Astrocyte of the cerebellum (primary cell): ENCODE data around the gene DUSP9.

Experiments used
- DNase-seq: peaks from one replicate; pipeline ENCODE4 v3.0.0-alpha.2; 2011; ENCODE audit warnings: low read depth
- H3K4me3 ChIP-seq: 2 replicates; pipeline ENCODE4 v1.5.1; 2011; ENCODE audit warnings: mild to moderate bottlenecking, low read depth, low read length, moderate library complexity
- in situ Hi-C: cut with HindIII; loops from 2 replicates; pipeline ENCODE4 v1.10.0; 2017; ENCODE audit warnings: low sequenced_read_pairs
- TF ChIP-seq, protein P1 (sequence below): IDR thresholded peaks from 2 replicates; pipeline ENCODE4 v1.5.1; 2012; ENCODE audit warnings: low read length, low read depth, moderate library complexity, mild to moderate bottlenecking; ENCODE audit errors: missing control alignments

DUSP9 gene

DNA sequence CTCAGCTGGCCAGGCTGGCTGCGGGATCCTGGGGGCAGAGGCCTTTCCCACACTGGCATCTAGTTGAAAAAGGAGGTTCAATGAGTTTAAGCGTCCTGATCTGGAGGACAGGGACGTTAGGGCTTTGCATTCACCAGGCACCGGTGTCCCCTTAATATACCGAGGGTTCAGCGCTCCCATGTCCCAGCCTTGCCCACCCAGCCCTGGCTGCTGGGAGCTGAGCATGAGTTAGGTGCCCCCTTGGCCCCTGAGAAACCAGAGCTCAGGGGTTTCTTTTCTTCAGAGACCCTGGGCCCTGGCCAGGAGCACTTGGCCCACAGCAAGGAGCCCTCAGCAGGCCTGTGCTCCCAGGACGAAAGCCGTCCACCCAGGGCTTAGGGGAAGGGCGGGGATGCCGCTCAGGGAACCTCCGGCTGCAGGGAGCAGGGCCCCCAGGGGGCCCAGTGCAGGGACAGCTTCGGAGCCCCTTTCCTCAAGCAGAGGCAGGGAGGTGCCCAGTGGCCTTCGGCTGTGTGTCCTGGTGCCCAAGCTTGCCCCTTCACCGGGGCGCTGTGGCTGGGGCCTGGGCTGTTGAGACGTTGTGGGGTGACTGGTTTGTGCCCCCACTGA, 20.9 kb upstream of the DUSP9 start:
- in situ Hi-C loops: no loop called here
- H3K4me3 ChIP-seq: no peak overlapping the region
- DNase-seq: no peak
- TF ChIP-seq, protein P1, sequence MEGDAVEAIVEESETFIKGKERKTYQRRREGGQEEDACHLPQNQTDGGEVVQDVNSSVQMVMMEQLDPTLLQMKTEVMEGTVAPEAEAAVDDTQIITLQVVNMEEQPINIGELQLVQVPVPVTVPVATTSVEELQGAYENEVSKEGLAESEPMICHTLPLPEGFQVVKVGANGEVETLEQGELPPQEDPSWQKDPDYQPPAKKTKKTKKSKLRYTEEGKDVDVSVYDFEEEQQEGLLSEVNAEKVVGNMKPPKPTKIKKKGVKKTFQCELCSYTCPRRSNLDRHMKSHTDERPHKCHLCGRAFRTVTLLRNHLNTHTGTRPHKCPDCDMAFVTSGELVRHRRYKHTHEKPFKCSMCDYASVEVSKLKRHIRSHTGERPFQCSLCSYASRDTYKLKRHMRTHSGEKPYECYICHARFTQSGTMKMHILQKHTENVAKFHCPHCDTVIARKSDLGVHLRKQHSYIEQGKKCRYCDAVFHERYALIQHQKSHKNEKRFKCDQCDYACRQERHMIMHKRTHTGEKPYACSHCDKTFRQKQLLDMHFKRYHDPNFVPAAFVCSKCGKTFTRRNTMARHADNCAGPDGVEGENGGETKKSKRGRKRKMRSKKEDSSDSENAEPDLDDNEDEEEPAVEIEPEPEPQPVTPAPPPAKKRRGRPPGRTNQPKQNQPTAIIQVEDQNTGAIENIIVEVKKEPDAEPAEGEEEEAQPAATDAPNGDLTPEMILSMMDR: no peak

DNA sequence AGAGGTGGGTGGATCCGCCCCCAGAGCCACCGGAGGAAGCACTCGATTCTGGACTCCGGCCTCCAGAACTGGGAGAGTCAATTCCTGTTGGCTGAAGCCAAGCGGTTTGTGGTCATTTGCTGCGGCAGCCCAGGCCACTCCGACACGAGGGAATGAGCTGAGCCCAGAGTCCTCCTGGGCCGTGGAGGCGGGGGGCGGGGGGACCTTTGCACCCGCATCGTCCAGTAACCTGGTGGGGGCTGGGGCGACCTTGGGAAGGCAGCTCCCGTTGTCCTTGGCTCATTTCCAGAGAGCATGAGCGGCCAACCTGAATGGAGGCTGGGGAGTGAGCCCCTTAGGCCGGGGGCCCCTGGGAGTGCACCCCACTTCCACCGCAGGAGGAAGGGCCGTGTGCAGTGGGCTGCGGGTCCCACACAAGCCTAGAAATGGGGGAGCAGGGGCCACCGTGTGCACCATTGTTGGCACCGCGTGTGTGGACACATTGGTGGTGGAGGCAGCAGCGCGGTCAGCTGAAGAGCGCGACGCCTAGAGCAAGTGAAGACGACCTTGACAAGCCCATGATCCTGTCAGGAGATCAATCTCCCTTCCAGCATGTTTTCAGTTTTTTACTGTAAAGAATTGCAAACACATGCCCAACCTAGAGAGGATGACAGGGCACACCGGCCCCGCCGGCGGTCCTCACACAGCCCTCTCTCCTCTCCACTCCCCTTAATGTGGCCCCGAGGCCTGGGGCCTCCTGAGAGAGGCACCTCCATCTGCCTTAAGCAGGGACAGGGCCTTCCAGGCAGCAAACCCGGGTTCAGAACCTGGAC, 19.9 kb upstream of the DUSP9 start:
- DNase-seq: no peak
- TF ChIP-seq, protein P1: no peak
- in situ Hi-C loops: no loop called here
- H3K4me3 ChIP-seq: no peak overlapping the region

- H3K4me3 ChIP-seq: no peak overlapping the region
- DNase-seq: no peak
- in situ Hi-C loops: no loop called here
Observed at GRCh38 chrX:153627675-153628111, 19.3 kb upstream of the DUSP9 start.

GRCh38 chrX:153628129-153628528, 18.9 kb upstream of the DUSP9 start:
- in situ Hi-C loops: no loop called here
- TF ChIP-seq, protein P1: no peak
- no peak for DNase-seq
- H3K4me3 ChIP-seq: no peak overlapping the region

More at GRCh38 chrX:153627675-153628111, 19.3 kb upstream of the DUSP9 start:
- TF ChIP-seq, protein P1: no peak

DNA sequence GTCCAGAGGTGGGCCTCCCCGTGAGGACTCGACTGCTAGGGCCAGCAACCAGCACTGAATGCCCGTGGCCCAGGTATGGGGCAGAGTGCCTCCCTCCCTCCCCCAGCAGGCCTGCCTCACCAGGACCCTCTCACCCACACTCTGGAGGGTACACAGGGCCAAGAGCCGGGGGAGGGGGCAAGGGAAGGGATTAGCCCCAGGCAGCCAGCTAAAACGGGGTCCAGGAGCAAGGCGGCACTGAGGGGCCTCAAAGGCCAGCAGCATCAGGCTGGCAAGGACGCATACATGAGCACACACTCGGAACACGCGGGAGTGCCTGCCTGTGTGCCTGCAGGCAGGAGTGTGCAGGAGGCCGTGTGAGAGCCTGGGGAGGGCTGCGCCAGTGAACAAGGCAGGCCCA, 18.3 kb upstream of the DUSP9 start:
- in situ Hi-C loops: no loop called here

DNA sequence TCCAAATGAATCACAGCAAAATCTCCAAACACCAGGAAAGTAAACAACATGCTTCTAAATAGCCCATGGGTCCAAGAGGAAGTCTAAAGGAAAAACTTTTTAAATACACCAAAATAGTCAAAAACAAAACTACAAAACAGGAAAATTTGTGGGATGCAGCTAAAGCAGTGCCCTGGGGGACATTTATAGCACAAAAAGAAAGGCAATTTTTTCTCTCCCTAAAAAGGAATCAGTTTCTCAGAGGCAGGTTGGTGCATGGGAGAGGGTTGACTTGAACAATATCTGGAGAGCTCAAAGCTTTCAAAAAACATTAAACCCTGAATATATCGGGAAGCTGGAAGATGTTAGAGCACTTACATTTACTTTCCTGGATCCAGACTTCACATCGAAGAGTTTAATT, 15.7 kb upstream of the DUSP9 start:
- no peak overlapping the region for H3K4me3 ChIP-seq
- DNase-seq: no peak
- TF ChIP-seq, protein P1: no peak
- in situ Hi-C loops: no loop called here

More for the DNA sequence above, 18.3 kb upstream of the DUSP9 start:
- H3K4me3 ChIP-seq: no peak overlapping the region
- no peak for DNase-seq
- TF ChIP-seq, protein P1: no peak
